ENCODE measurements around the gene LPP. TPM values are rescaled to one million over a fixed set of nuclear protein-coding genes. Genes with fewer than 3 reads are reported as not detected.

LPP gene
- total and polyA plus RNA-seq, 10 of the 15 experiments (the other 5 are each of a cell fraction or from before 2014, with no cell fraction given), result under 0.01 to 0.62 (median 0.03) TPM

- no peak for ATAC-seq
These were observed 722.4 kb downstream of the LPP start for GRCh38 chr3:188876370-188876769.

DNA sequence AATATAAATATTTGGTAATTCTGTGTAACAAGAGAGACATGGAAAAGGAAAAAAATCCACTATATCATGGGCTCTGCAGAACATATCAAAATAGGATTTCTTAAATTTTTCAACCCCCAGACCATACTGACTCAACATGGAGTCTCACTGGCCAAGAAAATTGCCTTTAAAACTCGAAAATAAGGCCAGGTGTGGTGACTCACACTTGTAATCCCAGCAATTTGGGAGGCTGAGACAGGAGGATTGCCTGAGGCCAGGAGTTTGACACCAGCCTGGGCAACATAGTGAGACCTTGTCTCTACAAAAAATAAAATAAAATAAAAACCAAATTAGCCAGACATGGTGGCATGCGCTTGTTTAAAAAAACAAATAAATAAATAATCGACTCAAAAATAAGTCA is 723.4 kb downstream of the LPP start:
- intact Hi-C loops (cut with micrococcal nuclease; ENCODE audit: unreplicated experiment), result no loop called here
- in situ Hi-C loops (cut with MboI), result no loop called here

More at GRCh38 chr3:188876370-188876769, 722.4 kb downstream of the LPP start:
- BruUV-seq (replicated peaks), result no TSS peak
- no peaks in the 10 kb centered on the region for H3K4me1 ChIP-seq (ENCODE audit: control insufficient read depth, insufficient read depth, low read length)
- ChIA-PET CTCF (no interaction called here), POLR2A (no interaction called here), SMC1A (ENCODE audit: uncharacterized antibody, unreplicated experiment) (no interaction called here), RAD21 (ENCODE audit: unreplicated experiment) (no interaction called here)
- in situ Hi-C loops (cut with MboI), result no loop called here
- no peaks in the 10 kb centered on the region for H4K20me1 ChIP-seq (ENCODE audit: control insufficient read depth, insufficient read depth)
- H3K36me3 ChIP-seq (ENCODE audit: control insufficient read depth in 2 of 2, insufficient read depth in 2 of 2, low read length in 1 of 2), result no peaks in the 10 kb centered on the region
- TF ChIP-seq CEBPB (IDR thresholded peaks at IDR 0.05; ENCODE audit: borderline replicate concordance in 1 of 2, low read depth in 2 of 2, low read length in 2 of 2), result no peak
- no peak for TF ChIP-seq POU2F2 (IDR thresholded peaks at IDR 0.05; ENCODE audit: borderline replicate concordance, low read depth, low read length)
- TF ChIP-seq, protein P1, sequence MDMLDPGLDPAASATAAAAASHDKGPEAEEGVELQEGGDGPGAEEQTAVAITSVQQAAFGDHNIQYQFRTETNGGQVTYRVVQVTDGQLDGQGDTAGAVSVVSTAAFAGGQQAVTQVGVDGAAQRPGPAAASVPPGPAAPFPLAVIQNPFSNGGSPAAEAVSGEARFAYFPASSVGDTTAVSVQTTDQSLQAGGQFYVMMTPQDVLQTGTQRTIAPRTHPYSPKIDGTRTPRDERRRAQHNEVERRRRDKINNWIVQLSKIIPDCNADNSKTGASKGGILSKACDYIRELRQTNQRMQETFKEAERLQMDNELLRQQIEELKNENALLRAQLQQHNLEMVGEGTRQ (IDR thresholded peaks at IDR 0.05; ENCODE audit: borderline replicate concordance, low read depth, low read length), result no peak
- TF ChIP-seq SPI1 (IDR thresholded peaks at IDR 0.05; ENCODE audit: borderline replicate concordance, insufficient read depth, low read depth, low read length), result no peak
- TF ChIP-seq ATF7 (IDR thresholded peaks at IDR 0.05; ENCODE audit: low read depth), result no peak
- no peak for TF ChIP-seq PAX5 (IDR thresholded peaks at IDR 0.05; ENCODE audit: borderline replicate concordance, low read depth, low read length)
- TF ChIP-seq ZZZ3 (IDR thresholded peaks at IDR 0.05; ENCODE audit: control insufficient read depth, insufficient read length, low read depth), result no peak
- no peaks in the 10 kb centered on the region for H3K9me3 ChIP-seq (replicated peaks; ENCODE audit: control insufficient read depth, insufficient read depth, low read length)
- DNase-seq (ENCODE audit: low read depth, low spot score) (no peak), FAIRE-seq (no peak)
- WGBS (ENCODE audit: insufficient coverage, insufficient replicate concordance, low lambda C conversion rate, missing lambda C conversion rate), result 75% methylated on average over 3 of the region's 3 CpGs
- H3K79me2 ChIP-seq (ENCODE audit: control insufficient read depth, insufficient read depth, low read length), result no peaks in the 10 kb centered on the region
- intact Hi-C loops (cut with micrococcal nuclease; ENCODE audit: unreplicated experiment), result no loop called here
- H2AFZ ChIP-seq (ENCODE audit: control insufficient read depth, low read depth, low read length), result no peak overlapping the region
- no peak overlapping the region for H3K27ac ChIP-seq (ENCODE audit: control insufficient read depth, insufficient read depth)
- H3K4me2 ChIP-seq (ENCODE audit: control insufficient read depth, insufficient read depth), result no peak overlapping the region
- H3K9ac ChIP-seq (ENCODE audit: control insufficient read depth, insufficient read depth, low read length), result no peak overlapping the region
- H3K27me3 ChIP-seq (replicated peaks in 1 of 2; ENCODE audit: control insufficient read depth in 2 of 2, insufficient read depth in 2 of 2, low read length in 1 of 2), result no peaks in the 10 kb centered on the region
- no peak overlapping the region for H3K4me3 ChIP-seq

More for the DNA sequence above, 723.4 kb downstream of the LPP start:
- no peaks in the 10 kb centered on the region for H3K4me1 ChIP-seq (ENCODE audit: control insufficient read depth, insufficient read depth, low read length)
- no peaks in the 10 kb centered on the region for H3K79me2 ChIP-seq (ENCODE audit: control insufficient read depth, insufficient read depth, low read length)
- no peaks in the 10 kb centered on the region for H3K9me3 ChIP-seq (replicated peaks; ENCODE audit: control insufficient read depth, insufficient read depth, low read length)
- H3K4me3 ChIP-seq, result no peak overlapping the region
- ATAC-seq, result no peak
- FAIRE-seq, result no peak
- ChIA-PET POLR2A (no interaction called here), SMC1A (ENCODE audit: uncharacterized antibody, unreplicated experiment) (no interaction called here), CTCF (no interaction called here), RAD21 (ENCODE audit: unreplicated experiment) (no interaction called here)
- no peak overlapping the region for H3K9ac ChIP-seq (ENCODE audit: control insufficient read depth, insufficient read depth, low read length)
- H2AFZ ChIP-seq (ENCODE audit: control insufficient read depth, low read depth, low read length), result no peak overlapping the region
- H3K36me3 ChIP-seq (ENCODE audit: control insufficient read depth in 2 of 2, insufficient read depth in 2 of 2, low read length in 1 of 2), result no peaks in the 10 kb centered on the region
- no peak overlapping the region for H3K27ac ChIP-seq (ENCODE audit: control insufficient read depth, insufficient read depth)
- no peaks in the 10 kb centered on the region for H4K20me1 ChIP-seq (ENCODE audit: control insufficient read depth, insufficient read depth)
- H3K27me3 ChIP-seq (replicated peaks in 1 of 2; ENCODE audit: control insufficient read depth in 2 of 2, insufficient read depth in 2 of 2, low read length in 1 of 2), result no peaks in the 10 kb centered on the region; a peak in 1 of 4 replicates
- TF ChIP-seq NR2C2 (IDR thresholded peaks at IDR 0.05; ENCODE audit: borderline replicate concordance, control insufficient read depth, insufficient read length, low read depth) (no peak), NBN (IDR thresholded peaks at IDR 0.05) (no peak)
- no TSS peak for BruUV-seq (replicated peaks)
- H3K4me2 ChIP-seq (ENCODE audit: control insufficient read depth, insufficient read depth), result no peak overlapping the region
- no peak for DNase-seq (ENCODE audit: low read depth, low spot score)
- WGBS (ENCODE audit: insufficient coverage, insufficient replicate concordance, low lambda C conversion rate, missing lambda C conversion rate), result 61% methylated on average over 3 of the region's 3 CpGs

Data from GM12878 (cell line).